ENCODE data around the gene CCDC92.

Gene CCDC92

GRCh38 chr12:123910057-123910456, 62.6 kb downstream of the CCDC92 start:
- DNase-seq (ENCODE audit: low read depth): no peak

DNA sequence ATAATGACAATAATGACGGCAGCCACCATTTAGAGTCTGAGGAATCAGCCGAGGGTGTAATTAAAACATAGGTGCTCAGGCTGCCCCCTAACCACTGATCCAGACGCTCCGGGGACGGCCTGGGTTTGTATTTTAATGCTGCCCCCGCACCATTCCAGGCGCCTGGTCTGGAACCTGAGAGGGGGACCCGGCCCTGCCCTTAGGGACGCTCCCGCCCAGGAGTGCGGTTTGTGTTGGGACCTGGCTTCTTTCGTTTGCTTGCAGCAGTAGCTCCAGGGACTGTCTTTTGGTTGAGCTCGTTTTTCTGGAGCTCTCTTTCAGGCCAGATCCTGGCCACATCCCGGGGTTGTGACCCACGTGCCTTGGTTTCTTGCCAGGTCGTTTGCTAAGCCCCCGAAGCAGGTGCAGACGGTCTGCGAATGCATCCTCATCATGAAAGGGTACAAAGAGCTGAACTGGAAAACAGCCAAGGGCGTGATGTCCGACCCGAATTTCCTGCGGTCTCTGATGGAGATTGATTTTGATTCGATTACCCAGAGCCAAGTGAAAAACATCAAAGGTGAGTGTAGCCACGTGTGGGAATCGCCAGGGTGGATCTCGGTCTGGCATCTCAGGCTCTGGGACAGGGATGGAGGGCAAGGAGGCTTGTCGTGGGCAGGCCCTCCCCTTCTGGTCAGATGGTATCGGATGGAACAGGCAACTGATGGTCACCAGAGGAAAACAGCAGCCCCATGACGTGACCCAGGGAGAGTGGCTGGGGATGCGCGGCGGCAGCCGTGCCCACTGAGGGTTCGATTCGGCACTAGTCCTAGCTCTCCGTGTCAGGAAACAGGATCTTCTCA, 63.5 kb downstream of the CCDC92 start:
- DNase-seq (ENCODE audit: low read depth): no peak

GRCh38 chr12:123907726-123908476, 64.7 kb downstream of the CCDC92 start:
- DNase-seq (ENCODE audit: low read depth): no peak

- no peak for DNase-seq (ENCODE audit: low read depth)
Measured at GRCh38 chr12:123906711-123907420, 65.8 kb downstream of the CCDC92 start.

DNA sequence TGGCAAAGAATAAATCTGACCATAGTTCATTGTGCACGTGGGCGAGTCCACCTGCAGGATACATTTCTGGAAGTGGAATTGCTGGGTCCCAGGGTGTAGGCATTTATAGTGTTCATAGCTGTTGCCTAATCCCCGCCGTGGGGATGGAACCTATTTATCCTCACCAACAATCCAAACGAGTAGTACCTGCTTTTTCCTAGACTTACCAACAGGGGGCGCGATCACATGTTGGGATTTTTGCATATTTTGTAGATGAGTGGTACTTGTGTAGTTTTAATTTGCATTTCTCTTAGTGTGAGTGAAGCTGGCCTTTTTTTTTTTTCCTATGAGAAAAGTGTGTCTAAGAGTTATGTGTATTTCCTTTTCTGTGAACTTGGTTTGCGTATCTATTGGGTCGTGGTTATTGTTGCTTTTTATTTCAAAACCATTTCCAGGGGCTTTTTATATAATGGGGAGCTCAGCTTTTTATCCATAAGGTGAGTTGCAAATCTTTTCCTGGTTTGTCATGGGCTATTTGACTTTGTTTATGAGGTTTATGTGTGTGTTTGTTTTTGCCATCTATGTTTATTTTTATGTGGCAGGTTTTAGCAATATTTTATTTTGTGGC, 67.2 kb downstream of the CCDC92 start:
- DNase-seq (ENCODE audit: low read depth): peak; percentile 61

- no peak for DNase-seq (ENCODE audit: low read depth)
Measured at GRCh38 chr12:123903301-123904065, 69.1 kb downstream of the CCDC92 start.

DNA sequence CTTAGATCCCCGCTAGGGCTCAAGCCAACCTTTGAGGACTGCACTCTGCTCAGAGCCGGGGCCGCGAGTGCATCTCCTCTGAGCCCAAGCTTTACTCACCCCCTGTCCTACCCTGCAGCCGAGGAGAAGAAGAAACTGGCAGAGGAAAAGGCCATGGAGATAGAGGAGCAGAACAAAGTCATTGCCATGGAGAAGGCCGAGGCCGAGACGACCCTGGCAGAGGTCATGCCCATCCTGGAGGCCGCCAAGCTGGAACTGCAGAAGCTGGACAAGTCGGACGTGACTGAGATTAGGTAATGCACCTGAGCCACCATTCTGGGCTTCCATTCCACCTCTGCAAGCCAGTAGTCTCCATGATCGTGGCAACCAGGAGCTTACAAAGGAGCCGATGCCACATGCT, 69.8 kb downstream of the CCDC92 start:
- no peak for DNase-seq (ENCODE audit: low read depth)

- no peak for DNase-seq (ENCODE audit: low read depth)
Measured at GRCh38 chr12:123900871-123901376, 71.7 kb downstream of the CCDC92 start.

DNA sequence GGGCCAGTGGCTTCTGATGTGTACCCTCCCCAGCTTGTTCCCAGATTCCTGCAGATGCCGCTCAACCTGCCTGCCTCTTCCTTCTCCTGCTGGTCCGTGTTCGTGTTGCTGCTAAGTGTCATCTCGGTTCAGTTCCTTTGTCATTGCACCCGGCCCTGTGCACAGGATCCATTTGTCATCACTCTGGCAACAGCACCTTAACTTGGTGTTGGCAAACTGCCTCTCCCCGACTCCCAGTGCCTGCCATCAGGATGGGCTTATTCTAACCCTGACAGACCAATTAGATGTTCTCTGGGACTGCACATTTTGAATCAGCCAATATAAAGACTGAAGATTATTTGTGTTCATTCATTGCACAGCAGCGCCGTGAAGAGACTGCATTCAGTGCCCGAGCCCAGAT, 73.3 kb downstream of the CCDC92 start:
- DNase-seq (ENCODE audit: low read depth): no peak

DNA sequence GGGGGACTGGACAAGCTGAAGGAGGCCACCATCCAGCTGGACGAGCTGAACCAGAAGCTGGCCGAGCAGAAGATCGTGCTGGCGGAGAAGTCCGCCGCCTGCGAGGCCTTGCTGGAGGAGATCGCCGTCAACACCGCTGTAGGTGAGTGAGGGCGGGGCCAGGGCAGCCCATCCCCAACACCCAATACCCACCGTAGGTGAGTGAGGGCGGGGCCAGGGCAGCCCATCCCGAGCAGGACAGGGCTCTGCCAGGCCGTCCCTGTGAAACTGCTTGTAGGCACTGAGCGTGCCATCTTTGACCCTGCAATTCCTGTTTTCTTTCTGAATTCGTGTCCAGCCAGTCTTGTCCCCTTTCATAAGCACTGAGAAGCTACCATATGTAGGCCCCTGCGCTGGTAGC, 74.0 kb downstream of the CCDC92 start:
- no peak for DNase-seq (ENCODE audit: low read depth)

DNA sequence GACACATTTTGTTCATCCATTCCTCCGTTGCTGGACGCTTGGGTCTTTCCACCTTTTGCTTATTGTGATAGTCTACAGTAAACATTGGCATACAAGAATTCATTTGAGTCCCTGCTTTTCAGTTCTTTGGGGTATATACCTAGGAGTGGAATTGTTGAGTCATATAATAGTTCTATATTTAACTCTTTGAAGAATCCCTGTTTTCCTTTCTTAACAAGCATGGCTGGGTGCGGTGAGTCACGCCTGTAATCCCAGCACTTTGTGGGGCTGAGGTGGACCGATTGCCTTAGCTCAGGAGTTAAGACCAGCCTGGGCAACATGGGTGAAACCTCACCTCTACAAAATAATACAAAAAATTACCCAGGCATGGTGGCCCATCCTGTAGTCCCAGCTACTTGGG, 75.4 kb downstream of the CCDC92 start:
- no peak for DNase-seq (ENCODE audit: low read depth)

GRCh38 chr12:123896767-123897166, 75.9 kb downstream of the CCDC92 start:
- no peak for DNase-seq (ENCODE audit: low read depth)

DNA sequence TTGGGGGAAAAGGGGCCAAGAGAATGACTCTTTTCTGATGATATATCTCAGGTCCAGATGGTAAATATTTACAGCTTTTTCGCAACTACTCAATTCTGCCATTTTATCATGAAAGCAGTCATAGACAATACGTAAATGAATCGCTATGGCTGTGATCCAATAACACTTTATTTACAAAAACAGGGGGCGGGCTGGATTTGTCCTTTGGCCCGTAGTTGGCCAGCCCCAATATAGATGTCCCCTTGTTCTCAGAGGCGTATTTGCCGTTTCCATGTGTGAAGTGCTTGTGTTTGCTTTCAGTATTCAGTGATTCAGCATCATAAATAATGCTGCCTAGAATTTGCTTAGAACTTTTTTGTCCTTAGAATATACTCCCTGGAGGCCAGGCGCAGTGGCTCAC, 77.2 kb downstream of the CCDC92 start:
- no peak for DNase-seq (ENCODE audit: low read depth)

GRCh38 chr12:123894823-123895345, 77.7 kb downstream of the CCDC92 start:
- no peak for DNase-seq (ENCODE audit: low read depth)

DNA sequence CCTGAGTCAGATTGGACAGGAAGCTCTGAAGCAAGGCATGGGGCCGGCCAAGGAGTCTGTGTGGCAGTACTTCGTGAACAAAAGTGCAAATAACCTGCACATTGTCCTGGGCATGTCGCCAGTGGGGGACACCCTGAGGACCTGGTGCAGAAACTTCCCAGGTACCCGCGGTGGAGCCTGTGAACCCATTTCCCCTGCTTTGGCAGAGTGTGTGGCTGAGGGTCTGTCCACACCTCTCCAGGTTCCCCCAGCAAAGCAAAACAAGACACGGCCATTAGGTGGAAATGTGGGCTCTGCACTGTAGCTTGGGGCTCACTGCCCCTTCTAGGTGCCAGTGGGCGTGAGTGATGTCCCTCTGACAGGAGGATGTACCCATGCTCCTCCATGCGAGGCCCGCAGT, 79.4 kb downstream of the CCDC92 start:
- DNase-seq (ENCODE audit: low read depth): no peak

- no peak for DNase-seq (ENCODE audit: low read depth)
Measured at GRCh38 chr12:123892853-123893252, 79.8 kb downstream of the CCDC92 start.

DNA sequence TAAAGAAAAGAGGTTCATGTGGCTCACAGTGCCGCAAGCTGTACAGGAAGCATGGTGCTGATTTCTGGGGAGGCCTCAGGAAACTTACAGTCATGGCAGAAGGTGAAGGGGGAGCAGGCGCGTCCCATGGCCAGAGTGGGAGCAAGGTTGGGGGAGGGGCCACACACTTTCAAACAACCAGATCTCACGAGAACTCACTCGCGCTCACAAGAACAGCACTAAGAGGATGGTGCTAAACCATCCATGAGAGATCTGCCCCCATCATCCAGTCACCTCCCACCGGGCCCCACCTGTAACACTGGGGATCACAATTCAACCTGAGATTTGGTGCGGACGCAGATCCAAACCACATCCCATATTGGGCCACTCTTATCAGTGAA, 80.5 kb downstream of the CCDC92 start:
- no peak for DNase-seq (ENCODE audit: low read depth)

DNA sequence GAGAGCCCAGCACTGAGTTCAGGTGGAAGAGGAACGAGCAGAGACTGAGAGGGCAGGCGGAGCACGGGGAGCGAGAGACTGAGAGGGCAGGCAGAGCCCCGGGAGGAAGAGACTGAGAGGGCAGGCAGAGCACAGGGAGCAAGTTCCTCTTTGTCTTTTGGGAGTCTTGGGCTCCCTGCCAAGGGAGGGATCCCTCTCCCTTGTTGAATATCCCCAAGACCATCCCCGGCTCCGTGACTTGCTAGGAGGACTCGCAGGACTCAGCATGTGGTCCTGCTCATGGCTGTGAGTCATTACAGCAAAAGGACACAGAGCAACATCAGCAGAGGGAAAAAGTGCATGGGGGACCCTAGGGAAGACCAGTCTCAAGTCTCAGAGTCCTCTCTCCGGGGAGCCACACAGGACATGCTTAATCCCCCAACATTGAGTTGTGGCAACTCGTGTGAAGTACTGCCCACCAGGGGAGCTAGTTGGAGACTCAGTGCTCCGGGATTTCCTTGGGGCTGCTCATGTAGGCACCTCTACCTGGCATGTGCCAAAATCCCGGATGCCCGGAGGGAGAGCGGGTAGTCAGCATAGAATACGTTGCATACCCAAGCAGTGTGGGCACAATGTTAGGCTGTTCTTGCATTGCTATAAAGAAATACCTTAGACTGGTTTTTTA, 81.0 kb downstream of the CCDC92 start:
- no peak for DNase-seq (ENCODE audit: low read depth)

- DNase-seq (ENCODE audit: low read depth): no peak
Measured at GRCh38 chr12:123891011-123891410, 81.6 kb downstream of the CCDC92 start.

GRCh38 chr12:123890536-123890902, 82.1 kb downstream of the CCDC92 start:
- DNase-seq (ENCODE audit: low read depth): no peak
